Kidney capillary endothelial cell (primary cell): ENCODE results near the gene FAM131B.
"Not testable (repeated sequence)": the region's sequence is repeated elsewhere in the genome, so short reads cannot be mapped to it uniquely, and the experiment has no call there.

Experiments used
- DNase-seq: peaks from one replicate; pipeline ENCODE4 v3.0.0-alpha.2; 2018; ENCODE audit warnings: low spot score

FAM131B gene

DNA sequence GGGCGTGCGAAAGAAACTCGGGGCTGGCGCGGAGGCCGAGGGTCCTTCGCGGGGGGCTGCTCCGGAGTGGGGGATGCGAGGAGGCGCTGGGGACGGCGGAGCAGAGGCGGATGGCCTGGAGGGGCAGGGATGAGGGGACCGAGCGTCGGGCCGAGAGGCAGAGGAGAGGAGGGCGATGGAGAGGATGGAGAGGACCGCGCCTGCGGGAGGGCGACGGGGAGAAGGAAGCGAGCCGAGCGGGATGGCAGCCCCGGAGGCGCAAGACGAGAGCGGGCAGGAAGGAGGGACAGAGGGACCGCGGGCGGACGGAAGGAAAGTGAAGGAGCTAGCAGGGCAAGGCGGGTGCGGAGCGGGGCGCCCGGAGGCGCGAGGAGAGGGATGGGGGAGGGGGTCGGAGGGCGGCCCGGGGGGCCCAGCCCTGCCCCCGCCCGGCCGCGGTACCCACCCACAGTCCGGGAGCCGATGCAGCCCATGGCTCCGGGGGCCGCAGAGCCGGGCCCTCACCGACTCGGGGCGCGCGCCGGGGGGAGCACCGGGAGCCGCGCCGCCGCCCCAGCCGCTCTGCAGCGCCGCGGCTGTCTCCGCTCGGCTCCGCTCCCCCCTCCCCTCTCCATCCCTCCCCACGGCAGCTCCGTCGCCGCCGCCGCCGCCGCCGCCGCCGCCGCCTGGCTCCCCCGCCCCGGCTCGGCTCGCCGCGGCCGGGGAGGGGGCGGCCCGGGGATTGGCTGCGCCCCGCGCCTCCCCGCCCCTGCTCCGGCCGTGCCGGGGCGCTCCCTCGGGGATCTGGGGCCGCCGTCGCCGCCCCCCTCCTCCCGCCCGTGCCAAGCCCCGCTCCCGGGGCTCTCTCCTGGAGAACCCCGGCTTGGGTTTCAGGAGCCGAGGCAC is at the start of gene FAM131B:
FAM131B (minus strand) TSS at position 583 of the 885 bp plus-strand sequence; CDS start at position 473, 110 bp downstream.
- no peak for DNase-seq

DNA sequence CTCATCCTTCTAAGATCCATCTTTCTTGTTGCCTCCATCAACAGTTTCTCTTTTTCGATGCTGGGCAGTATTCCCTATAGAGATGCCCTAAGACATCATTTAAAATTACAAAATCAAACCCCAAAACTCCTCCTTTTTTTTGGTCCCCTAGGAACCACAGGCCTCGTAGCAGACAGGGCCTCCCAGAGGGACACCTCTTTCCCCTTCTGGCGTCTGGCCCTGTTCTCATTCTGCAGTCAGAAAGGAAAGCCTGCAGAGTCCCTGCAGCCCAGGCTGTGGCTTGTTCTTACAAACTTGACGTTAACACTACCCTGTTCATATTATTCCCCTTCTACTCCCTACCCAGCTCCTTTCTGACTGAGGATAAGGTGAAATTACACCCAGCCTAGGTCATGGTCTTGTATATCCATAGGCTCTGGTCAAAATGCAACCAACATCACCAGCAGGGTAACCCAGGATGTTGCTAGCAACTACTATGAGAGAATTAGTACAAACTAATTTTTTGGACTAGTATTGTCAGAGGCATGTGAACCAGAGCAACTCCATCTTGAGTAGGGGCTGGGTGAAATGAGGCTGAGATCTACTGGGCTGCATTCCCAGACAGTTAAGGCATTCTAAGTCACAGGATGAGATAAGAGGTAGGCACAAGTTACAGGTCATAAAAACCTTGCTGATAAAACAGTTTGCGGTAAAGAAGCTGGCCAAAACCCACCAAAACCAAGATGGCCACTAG is 49.6 kb upstream of the FAM131B start:
- no peak for DNase-seq

DNA sequence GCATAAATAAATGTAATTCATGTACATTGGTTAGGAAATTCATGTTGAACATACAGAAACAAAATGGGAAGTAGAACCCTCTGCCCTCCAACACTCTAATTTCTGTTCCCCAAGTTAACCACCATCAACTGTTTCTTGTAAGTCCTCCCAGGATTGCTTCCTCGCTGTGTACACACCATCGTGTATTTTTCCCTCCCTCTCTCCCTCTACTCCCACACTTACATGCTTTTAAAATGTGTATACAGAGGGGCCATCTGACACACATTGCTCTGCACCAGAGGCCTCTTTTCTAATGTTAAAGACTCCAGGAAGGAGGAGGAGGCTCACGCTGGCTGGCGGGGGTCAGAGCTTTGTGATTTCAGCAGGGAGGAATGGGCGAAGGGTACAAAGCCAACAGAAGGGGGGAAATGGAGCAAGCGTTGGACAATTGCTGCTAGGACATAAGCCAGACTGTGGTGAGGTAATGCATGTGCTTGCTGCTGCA is 48.0 kb upstream of the FAM131B start:
- no peak for DNase-seq

DNA sequence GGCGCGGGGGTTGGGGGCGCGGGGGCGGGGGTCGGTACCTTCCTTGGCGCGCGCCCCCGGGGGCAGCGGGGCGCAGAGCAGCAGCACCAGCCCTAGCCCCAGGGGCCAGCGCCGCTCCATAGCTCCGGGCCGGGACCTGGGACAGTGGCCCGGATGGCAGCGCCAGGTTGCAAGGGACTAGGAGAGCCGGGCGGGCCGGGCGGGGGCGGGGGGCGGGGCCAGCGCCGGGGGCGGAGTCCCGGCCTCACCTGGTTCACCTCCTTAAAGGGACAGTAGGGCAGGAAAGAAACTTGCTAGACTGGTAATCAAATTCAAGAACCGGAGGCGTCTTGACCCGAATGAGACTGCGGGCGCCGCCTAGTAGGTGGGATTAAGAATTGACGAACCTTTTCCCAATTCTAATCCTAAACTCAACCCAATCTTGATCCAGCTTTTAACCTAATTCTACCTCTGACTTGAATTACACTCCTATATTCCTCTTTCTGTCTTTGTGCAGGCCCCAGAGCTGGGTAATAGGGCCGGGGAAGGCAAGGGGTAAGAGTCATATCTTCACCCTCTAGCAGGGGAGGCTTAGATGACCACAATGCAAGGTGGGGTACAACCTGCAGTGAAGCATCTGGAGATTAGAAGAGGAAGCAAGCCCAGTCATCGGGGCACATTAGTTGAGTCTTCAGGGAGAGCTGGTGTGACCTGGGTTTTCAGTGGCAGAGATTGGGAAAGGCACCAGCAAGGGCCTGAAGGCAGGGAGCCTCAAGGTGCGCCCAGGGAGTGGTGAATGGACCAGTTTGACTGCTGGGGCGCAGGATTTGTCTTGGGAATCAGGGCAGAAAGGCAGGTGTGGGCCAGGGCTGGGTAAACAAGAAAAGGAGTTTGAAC is 46.4 kb upstream of the FAM131B start, which contains the start of gene EPHA1:
EPHA1 (minus strand) TSS at position 171 of the 876 bp plus-strand sequence; CDS start at position 120, 51 bp downstream.
- no peak for DNase-seq

DNA sequence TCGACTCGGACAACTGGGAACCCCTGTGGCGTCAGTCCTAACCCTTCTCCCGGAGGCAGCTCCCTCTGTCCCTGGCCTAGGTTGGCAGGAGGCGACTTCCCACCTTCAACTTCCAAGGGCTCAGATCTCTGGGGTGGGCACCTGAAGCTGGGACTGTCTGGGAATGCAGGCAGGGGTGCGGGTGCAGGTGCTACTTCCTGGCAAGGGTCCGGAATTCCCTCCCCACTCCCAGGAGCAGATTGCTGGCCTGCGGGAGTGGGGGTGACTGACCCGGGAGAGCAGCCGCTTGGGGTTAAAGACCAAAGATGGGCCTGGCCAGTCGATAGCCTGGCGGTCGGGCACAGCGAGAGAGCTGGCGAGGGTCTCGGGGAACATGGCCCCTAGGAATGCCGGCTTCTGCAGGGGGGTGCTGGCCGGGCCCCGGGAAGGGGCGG is 45.8 kb upstream of the FAM131B start:
- no peak for DNase-seq

DNA sequence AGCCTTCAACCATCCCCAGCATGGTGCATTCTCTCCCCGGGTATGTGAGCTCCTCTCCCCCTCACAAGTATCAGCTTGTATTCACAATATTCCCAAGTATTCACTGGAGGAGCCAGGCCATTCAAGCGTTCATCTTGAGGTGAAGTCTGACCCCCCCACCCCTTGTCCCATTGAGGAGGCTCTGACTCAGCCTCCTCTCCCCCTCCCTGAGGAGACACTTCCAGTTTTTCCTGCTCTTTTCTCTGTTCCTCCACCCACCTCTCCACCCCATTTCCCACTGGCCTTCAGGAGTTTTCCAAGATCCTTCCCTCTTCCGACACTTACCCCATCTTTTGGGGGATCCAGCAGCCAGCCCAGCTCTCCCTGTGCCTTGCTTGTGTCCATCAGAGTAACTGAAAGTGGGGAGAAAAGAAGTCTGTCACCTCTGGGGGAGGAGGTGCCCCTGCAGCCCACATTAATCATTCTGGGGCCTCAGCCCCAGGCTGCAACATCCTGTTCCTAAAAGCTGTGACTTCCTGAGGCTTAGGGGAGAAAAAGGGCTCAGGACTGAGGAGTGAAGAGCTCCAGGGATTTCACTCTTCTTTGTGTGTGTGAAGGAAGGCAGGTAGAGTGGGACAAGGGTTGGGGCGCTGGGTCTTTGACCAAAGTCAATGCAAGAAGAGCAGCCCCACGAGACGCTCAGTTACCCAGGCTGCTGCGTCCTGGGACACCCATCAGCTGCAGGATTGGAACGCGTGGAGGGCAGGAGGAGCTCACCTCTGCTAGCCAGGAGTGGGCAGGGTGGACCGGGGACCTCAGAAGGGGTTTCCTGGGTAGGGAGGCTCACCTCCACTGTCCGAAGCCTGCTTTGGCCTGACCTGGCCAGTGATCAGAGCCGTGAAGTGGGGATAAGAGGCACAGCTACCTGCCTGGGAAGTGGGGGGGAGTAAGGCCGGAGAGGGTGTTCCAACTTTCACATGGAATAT is 45.1 kb upstream of the FAM131B start:
- no peak for DNase-seq

DNA sequence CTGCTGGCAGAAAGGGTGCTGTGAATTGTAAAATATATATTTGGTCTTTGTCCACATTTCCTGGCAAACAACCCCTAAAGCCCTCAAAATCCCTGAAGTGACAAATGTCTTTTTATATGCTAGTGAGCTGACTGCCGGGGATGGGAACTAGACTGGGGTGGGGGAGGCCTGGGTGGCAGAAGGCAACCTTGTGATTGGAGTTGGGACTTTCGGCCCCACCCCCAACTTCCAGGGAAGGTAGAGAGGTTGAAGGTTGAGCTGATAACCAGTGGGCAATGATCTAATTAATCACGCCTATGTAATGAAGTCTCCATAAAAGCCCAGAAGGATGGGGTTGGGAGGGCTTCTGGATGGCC is 43.5 kb upstream of the FAM131B start:
- no peak for DNase-seq

DNA sequence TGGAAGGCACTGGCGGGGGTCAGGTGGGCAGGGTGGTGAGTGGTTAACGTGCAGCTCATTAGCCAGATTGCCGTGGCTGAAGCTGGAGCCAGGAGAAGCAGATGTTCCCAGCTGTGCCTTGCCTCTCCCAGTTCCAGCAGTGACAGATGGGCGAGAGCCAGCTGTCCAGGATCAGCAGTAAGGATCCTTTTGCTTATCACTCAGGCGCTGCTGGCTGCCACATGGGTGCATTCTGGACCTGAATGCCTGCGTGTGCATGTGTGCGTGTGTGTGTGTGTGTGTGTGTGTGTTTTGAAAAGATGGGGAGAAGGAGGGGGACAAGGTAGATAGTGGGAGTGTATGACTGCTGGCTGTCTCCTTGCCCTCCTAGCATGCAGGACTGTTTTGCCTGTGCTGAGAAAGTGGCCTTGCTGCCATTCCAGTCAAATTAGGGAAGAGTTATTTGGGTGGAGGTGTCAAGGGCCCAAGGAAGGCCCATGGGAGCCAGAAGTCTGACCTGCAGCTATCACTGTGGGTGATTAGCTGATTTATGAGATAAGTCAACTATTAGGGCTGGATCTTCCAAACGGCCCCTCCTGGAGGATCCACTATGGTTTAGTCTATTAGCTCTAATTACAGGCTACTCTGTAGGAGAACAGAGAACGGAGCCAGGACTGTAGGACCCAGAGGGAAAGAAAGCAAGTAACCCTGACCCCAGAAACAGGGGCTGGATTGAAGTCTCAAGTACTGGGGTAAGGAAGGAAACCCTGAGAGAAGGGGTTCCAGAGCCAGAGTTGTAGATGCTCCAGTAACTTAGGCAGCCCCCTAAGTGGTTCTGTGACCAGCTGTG is 42.9 kb upstream of the FAM131B start:
- no peak for DNase-seq

DNA sequence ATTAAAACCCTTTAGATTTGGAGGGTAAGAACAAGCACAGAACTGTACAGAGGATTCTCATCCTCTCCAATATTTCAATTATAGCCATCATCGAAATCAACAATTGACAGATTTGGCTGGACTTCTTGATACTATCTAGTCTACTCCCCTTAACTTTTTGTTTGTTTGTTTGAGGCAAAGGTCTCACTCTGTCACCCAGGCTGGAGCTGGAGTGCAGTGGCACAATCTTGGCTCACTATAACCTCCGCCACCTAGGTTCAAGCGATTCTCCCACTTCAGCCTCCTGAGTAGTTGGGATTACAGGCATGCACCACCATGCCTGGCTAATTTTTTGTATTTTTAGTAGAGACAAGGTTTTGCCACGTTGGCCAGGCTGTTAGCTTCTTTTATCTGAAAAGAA is 39.7 kb upstream of the FAM131B start:
- DNase-seq: not testable (repeated sequence)

DNA sequence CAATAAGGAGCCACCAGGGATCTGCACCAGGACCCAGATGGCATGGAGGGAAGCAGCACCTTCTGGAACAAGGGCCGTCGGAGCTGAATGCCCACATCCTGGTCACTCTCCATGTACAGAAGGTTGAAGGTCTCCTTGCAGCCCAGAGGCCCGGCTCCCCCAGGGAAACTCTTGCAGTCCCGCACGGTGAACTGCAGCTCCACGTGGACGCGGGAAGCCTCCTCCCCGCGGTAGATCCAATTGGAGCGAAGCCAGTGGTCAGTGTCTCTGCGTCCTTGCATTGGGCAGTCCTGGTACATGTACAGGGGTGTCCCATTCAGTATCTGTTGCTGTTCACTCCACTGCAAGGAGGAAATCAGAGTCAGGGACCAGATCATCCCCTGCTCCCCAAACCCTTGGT is 38.8 kb upstream of the FAM131B start:
- DNase-seq: no peak

DNA sequence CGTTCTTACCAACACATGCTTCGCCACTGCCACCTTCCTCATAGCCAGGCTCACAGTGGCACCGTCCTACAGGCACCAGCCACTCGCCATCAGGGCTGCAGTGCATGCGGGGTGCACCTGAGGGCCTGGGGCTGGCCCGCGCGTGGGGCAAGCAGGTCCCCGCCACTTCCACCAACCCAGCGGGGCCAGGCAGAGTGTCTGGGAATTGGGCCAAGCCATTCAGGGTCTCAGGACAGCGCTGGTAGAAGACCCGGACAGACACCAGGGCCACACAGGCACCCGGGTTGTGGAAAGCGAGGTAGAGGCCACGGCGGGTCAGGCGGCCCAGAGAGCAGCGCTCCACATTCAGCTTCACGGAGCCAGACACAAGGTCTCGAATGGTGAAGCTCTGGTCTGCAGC is 37.1 kb upstream of the FAM131B start:
- DNase-seq: no peak

DNA sequence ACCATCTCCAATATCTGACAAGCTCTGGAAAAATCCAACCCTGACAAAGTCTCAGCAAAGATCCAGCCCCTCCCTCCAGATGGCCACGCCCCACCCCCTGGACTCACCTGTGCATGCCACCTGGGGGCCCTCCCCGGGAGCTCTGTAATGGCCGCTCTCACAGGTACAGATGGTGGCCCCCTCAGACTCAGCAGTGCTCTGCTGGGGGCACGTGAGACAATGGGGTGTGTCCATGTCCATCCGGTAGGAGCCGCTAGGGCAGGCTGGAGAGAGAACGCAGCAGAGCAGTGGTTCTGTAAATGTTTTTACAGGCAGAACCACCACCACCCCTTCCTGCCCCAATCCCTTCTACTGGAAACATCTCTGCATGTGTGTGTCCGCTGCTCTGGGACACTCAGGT is 36.6 kb upstream of the FAM131B start:
- DNase-seq: no peak

DNA sequence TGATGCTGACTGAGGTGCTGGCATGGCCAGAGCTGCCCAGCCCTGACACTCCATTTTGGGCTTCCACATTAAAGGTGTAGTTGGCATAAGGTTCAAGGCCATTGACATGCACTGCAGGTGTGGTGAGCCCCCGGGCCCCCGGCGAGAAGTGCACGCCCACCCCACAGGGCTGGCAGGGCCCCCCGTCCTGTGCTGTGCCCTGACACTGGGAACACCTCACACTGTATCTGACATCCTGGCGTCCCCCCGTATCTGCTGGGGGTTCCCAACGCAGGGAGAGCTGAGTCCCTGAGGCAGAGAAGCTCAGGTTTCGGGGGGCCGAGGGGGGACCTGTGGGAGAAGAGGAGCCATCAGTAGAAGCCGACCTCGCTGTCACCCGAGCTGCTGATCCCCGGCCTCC is 36.1 kb upstream of the FAM131B start:
- no peak for DNase-seq

DNA sequence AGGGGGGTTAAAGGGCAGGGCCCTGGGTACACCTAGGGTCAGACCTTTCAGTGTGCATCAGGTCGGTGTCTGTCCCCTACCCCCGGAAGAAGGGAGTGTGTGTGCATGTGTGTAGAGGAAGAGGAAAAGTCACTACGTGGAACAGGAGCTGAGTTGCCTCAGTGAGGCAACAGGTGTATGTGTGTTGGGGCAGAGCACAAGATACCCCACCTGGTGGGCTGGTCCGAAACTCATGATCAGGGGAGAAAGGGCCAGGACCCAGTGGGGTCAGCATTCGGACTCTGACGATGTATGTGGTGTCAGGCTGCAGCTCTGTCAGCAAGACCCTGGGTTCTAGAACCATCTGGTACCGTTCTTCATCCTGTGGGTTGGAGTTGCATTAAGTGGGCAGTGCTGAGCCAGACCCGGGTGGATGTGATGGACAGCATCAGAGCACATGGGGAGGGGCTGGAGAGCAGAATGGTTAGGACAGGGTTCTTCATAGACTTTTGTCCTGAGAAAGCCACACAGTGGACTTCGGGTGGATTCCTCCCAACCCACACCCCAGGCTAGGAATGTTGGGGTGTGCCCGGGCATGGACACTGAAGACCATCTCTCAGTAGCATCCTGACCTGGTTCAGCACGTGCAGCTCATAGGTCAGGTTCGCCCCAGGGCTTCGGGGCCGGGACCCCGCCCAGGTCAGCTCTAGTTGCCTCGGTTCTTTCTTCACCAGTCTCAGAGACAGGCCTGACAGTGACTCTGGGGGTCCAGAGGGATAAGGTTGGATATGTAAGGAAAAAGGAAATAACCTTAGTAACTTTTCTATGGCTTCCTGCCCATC is 35.4 kb upstream of the FAM131B start:
- no peak for DNase-seq

DNA sequence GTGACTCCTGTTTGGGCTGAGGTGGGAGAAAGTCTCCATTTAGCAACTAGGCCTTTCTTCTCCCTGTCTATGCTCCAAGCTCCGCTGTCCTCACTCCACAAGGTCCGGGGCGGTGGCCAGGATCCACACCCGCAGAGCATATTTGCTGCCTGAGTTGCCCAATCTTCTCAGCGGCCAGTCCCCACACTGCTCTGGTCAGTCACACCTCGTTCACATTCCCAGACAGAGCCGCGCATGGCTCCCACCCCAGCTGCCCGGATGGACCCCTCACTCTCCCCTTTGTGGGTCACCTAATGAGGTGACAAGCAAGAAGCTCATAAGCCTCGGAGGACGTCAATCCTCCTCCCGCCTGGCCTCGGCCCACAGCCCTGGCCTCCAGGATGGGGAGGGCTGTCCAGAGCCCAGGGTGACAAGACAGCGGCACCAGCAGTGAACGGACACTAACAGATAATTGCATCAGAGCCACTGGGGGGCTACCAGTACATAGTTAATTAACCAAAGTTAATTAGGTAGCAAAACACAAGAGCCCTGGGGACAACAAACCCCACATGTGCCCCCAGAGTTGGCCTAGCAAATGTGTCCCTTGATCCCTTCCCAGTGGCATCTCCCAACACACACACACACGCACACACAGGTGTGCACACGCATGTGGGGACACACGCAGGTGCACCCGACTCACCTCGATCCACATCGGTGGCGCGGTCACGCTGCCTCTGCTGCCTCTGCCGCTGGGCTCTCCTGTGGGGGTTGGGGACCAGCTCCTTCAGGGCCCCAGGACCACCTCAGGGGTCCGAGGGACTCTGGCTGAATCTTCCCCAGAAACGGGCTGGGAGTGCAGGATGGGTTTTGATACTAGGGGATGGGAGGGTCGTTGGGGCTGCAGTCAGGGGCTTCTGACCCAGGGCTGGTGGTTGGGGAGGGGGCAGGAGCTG is 34.4 kb upstream of the FAM131B start:
- DNase-seq: no peak

DNA sequence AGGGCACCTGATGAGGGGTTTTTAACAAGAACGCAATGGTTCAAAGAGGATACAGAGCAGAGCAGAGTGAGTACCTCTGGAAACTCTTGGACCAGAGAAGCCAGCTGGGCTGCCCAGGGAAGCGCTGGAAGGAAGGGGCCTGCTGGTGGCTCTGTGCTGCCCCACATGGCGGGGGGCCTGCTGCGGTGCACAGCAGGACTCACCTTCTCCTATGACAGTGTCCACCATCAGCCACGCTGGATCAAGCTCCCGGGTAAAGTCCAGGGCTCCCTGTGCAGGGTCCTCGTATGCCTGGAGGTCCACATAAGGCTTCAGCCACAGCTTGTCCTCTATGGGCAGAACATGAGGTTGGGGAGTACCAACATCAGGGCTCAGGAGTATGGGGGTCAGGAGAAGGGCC is 33.7 kb upstream of the FAM131B start:
- no peak for DNase-seq

DNA sequence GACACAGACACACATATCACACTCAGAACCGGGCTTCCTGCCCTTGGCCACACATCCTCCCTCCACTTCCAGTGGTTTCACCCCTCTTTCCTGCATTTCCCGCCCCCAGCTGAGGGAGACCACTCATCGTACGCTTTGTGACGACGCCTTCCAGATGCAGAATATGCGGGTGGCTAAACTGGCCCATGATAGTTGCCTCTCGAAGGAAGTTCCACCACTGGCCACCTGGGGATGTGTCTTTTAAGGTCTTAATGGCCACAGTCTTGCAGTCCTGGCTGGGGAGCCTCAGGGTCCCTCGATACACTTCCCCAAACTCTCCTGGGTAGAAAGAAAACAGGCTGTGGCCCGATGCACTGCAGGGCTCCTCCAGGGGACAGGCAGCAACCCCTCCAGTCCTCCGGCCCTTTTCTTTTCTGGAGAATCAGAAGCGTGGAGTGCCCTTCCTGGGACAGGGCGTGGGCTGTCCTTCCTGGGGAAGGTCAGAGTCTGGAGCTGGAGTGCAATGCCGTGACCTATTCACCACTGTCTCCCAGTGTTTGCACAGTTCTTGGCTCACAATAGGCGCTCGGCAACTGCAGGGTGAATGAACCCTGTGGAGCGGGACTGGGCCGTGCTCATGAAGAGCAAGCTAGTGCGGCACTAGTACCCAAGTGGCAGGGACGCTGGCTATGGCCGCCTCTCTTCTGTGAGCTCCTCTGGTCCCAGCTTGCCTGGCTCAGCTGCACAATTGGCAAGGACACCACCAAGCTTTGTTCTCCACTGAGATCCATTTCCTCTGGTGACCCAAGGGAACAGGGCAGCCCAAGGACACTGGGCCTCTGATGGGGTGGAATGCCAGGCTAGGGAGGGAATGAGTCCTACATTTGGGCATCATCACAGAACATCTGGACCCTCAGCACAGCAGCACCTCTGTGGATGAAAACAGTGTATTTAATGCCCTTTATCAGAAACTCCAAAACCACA is 33.0 kb upstream of the FAM131B start:
- no peak for DNase-seq
